PFSK-1 (cell line): Measurements from ENCODE around the gene ZNF573.

Source experiments
- POLR2AphosphoS5 ChIP-seq: IDR thresholded peaks from 2 replicates; pipeline ENCODE4 v1.6.1; 2012; ENCODE audit warnings: low read depth, mild to moderate bottlenecking, control low read depth, low read length, moderate library complexity
- SIN3A ChIP-seq: IDR thresholded peaks from 2 replicates; pipeline ENCODE4 v1.6.1; 2012; ENCODE audit warnings: mild to moderate bottlenecking, low read length, moderate library complexity, borderline replicate concordance; ENCODE audit not compliant: insufficient read depth
- TAF1 ChIP-seq: IDR thresholded peaks from 2 replicates; pipeline ENCODE4 v1.6.1; 2012; ENCODE audit warnings: low read length, control low read depth, borderline replicate concordance; ENCODE audit not compliant: insufficient read depth

DNA sequence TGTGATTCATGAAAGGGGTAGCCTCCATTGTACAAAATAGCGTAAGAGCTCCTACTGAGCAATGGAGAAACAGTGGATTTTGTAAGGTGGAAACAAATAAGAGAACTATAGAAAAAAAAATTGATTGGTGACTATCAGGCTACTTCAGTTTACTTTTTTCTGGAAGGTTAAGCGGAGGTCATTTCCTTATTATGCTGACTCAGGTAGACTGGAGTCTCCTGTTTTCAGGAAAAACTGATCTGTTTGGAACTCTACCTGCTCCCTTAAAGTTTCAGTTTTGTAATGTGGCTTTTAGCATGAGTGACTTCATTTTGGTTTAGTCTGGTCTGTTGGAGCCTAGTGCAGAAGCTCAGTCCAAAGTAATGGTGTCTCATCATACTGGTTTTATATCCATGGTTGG lies 63.2 kb downstream of the ZNF573 start:
- TF ChIP-seq POLR2AphosphoS5 (no peak), TAF1 (no peak), SIN3A (no peak)
